ENCODE measurements around the gene NOTUM.

Gene NOTUM

GRCh38 chr17:81961087-81961511, at the start of gene NOTUM:
TSS of gene NOTUM (minus strand) at chr17:81961187. CDS start at chr17:81960909, 278 bp downstream.
- DNase-seq (ENCODE audit: low read depth), result no peak

DNA sequence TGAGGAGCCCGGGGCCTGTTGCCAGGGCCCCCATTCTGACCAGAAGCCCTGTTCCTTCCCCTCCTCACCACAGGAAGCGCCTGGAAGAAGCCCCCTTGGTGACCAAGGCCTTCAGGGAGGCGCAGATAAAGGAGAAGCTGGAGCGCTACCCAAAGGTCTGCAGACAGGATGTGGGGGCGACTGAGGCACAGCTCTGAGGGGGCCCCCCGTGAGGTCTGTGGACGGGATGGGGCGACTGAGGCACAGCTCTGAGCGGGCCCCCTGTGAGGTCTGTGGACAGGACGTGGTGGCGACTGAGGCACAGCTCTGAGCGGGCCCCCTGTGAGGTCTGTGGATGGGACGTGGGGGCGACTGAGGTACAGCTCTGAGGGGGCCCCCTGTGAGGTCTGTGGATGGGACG, 48.4 kb upstream of the NOTUM start:
- no peak for DNase-seq (ENCODE audit: low read depth)

GRCh38 chr17:82008941-82009405, 48.0 kb upstream of the NOTUM start:
- no peak for DNase-seq (ENCODE audit: low read depth)

- no peak for DNase-seq (ENCODE audit: low read depth)
Measured at GRCh38 chr17:82008258-82008940, 47.4 kb upstream of the NOTUM start.

GRCh38 chr17:82007495-82008257, 46.7 kb upstream of the NOTUM start:
- DNase-seq (ENCODE audit: low read depth), result no peak

DNA sequence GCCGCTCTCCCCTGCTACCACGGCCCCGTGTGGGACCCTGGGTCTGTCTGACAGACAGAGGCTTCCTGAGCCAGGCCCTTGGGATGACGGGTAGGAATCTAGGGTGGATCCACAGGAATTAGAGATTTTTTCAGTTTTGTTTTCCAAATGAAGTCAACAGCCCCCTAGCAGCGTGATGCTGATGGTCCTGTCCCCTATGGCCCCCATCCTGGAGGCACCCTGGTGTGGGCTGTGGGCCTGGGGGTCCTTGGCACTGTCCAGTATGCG, 46.2 kb upstream of the NOTUM start:
- DNase-seq (ENCODE audit: low read depth), result no peak

DNA sequence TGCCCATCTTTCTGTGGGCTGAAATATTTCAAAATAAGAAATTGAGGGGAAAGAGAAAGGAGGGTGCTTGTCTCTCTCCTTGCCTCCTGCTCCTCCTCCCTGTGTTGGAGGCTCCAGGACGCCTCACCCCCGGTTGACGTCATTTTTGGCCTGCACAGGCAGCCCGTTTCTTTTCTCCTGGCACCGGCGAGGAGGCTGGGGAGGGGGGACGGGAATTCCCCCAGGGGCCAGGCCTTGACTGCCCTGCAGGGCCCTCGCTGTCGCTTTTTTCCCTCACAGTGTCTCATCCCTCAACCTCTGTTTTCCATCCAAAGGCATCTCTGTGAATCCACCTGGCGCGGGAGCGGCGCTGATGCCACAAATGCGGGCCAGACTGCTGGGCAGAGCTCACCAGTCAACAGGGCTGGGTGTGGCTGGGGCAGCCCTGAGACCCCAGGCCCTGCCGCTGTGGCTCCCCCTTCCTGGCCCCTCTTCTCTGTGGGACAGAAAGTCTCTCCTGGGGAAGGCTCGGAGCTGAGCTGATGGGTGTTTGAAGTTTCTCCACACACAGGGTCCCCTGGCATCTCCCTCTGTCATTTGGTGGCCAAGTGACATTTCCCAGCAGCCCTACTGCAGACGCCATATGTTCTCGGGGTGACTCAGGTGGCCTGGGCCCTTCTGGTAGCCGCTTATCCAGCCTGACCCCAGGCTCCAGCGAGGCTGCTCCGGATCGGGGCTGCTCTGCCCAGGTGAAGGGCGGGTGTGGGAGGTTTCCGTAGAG, 45.7 kb upstream of the NOTUM start:
- DNase-seq (ENCODE audit: low read depth), result no peak

GRCh38 chr17:82005701-82006348, 44.8 kb upstream of the NOTUM start:
- no peak for DNase-seq (ENCODE audit: low read depth)

GRCh38 chr17:82004517-82005455, 43.8 kb upstream of the NOTUM start:
- DNase-seq (ENCODE audit: low read depth), result no peak

DNA sequence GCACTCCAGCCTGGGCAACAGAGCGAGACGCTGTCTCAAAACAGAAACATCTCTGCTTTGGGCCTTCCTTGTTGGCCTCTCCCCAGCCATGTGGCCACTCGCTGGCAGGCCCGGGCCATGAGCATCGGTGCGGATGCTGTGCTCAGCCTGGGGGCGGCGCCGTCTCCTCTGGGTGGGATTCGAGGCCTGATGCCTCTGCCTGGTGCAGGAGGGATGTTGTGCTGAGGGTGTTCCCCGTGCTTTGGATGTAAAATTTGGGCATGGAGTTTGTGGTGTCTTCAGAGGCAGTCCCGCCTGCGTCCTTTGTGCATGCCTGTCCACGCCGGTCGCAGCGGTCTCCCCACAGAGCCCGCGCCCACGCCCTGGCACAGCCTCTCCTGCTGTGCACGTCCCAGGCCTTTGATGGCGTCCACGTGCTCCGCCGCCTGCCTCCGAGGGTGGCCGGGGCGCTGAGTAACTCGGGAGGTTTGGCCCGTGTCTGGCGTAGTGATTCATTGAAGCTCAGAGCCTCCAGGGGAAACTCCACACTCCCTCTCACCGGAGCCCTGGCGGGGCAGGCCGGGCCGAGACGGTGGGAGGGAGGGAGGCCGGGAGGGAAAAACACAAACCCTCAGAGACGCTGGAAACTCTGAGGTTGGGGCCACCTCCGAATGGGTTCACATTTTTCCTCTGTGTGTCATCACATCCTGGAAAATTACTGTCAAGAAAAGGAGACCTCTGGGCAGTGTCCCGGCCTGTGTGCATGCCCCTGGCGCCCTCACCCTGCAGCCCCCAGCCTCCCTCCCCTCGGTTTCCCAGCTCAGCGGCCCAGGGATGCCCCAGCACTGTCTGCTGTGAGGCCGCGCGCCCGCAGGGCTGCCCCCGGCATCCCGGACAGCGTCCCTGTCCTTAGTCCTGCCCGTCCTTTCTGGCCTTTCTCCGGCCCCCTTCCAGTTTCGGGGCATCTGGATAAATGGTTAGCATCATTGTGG, 42.7 kb upstream of the NOTUM start:
- DNase-seq (ENCODE audit: low read depth), result peak; percentile 92

- DNase-seq (ENCODE audit: low read depth), result no peak
Measured at GRCh38 chr17:82001571-82002056, 40.6 kb upstream of the NOTUM start.

DNA sequence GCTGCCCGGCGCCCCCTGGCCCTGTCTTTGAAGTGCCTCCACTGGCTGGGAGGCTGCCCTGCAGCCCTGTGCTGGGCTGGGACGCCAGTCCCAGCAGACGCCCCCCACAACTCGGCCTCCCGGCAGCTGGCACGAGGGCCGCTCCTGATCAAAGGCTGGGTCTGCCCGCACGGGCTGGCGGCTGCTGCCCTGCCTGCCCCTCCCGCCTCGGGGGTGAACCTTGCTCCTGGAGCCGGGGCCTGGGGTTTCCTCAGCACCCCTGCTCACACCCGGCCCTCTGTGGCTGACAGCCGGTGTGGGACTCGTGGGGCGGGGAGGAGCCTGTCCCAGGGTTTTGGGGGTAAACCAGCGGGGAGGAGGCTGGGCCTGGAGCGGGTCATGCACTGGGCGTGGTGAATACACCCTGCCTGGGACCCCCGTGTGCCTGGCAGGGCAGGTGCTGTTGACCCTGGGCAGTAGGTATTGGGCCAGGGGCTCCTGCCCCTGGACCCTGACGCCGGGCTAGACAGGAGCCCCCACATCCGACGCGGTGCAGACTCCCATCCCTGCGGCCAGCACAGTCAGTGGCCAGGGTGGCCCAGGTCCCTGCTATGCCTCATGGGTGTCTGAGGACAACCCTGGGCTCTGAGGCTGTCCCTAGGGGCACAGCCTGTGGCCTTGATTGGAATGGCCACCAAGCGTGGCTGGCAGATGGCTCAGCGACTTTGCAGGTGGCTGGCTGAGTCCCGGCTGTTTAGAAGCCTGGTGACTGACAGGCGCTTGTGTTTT, 40.0 kb upstream of the NOTUM start:
- no peak for DNase-seq (ENCODE audit: low read depth)

DNA sequence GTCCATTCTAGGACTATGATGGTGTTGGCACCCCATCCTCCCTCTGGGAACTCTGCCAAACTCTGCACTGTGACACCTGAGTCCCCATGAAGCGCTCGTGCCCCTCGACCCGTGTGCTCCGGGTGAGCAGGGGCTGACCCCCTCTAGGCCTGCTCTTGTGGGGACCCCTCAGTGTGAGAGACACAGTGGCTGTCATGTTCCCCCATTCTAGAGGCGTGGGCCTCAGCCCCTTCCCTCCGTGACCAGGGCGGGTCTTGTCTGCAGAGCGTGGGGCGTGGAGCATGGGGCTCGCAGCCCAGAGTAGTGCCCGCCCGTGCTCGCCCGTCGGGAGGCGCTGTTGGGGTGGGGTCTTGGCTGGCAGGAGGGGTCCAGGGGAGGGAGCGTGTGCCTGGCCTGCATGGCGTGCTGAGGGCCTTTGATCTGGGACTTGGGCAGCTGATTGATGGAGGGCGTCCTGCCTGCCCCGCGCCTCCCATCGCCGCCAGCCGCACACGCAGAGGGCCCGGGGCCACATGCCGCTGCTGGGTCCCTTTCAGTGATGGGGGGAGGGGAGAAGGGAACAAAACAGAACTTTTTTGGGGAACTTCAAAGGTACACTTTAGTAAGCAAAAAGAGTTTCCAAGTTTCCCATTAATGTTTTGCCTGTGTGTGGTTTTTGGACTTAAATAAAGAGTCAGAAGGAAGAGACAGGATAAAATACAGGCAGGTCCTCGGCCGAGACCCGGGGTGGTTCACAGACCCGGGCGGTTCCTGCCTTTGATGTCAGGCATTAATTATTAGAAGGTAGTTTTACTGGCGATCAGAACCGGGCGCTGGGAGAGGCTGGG, 39.2 kb upstream of the NOTUM start:
- no peak for DNase-seq (ENCODE audit: low read depth)

- DNase-seq (ENCODE audit: low read depth), result no peak
Measured at GRCh38 chr17:81999587-81999975, 38.6 kb upstream of the NOTUM start.

DNA sequence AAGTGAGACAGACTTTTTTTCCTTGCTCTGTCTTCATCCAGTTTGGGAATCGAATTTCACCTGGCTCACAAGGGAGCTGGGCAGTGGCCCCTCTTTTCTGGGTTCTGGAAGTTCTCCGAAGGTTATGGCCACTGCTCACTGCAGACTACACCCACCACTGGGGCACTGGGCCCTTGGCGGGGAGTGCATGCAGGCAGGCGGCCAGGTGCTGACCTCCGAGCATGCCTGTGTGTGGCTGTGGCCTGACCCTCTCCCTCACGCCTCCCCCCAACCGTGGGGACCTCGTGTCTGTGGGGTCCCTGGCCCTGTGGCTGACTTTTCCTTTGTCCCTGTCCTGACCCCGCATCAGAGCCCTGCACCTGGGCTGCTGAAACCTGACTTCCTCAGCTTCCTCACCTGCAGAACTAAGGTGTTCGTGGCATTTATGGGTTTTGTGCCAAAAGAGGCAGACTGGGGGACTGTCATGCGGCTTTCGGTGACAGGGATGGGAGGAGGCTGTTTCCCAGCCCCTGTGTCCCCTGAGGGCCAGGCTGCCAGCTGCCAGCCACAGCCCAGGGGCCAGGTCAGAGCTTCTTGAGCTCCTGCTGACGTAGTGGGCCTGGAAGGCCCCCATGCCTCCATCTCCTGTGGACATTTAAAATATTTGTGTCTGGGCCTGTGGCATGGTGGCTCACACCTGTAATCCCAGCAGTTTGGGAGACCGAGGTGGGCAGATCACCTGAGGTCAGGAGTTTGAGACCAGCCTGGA, 37.9 kb upstream of the NOTUM start:
- DNase-seq (ENCODE audit: low read depth), result no peak

DNA sequence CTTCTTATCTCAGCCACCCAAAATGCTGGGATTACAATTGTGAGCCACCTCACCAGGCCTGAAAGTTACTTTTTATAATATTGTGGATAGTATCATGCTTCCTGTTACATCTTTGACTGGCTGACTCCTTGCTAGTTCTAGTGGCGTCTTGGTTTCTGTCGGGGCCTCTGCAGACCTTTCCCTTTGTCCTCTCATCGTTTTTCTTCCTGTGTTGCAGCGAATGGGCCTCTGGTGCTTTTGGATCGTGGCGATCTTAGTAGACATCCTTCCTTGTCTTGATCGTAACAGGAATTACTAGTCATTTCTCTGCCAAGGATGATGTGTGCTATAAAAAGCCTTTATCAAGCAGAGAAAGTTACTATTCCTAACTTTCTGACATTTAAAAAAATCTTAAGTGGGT, 37.2 kb upstream of the NOTUM start:
- DNase-seq (ENCODE audit: low read depth), result no peak

GRCh38 chr17:81996757-81997441, 35.9 kb upstream of the NOTUM start:
- DNase-seq (ENCODE audit: low read depth), result no peak

All from HS-5 (cell line).